Coronary artery (tissue), 2 donors: Measurements from ENCODE around the gene DTD1.
A peak's percentile ranks its signal among the peaks of the same experiment; 100 is the strongest.

ENCODE experiments used
- DNase-seq: peaks from one replicate; pipeline ENCODE4 v3.0.0-alpha.2; 2017; ENCODE audit warnings: low spot score
- H3K27ac ChIP-seq, 2 donors: fragments of 200-600 bp; sonication (generic); one replicate each; pipeline ENCODE4 v1.5.1; 2016 to 2019
- H3K4me3 ChIP-seq: fragments of 200-600 bp; sonication (generic); 2 replicates; pipeline ENCODE4 v1.5.1; 2016; ENCODE audit warnings: mild to moderate bottlenecking, moderate library complexity
- TF ChIP-seq, protein P1 (sequence below): fragments of 200-600 bp; sonication (generic); IDR thresholded peaks from one replicate; pipeline ENCODE4 v1.5.1; 2019; ENCODE audit warnings: antibody characterized with exemption

DTD1 gene

DNA sequence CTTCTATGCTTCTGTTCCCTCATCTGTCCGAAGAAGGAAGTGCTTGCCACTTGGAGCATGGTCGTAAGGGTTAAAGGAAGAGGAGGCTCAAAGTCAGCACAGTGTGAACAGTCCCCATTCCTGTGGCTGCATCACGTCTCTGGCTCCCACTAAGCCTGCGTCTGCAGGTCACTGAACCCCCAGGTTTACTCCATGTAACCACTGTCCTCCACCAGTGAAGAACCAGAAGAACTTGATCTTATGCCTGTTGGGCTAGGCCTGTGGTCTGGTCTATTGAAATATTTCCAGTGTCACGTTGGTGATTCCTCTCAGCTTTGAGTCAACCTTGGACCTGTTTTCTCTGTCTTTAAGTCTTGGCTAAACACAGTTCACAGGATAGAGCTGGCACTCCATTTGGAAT, 179.8 kb downstream of the DTD1 start:
- Histone ChIP-seq H3K4me3 (no peak overlapping the region), H3K27ac (no peak overlapping the region)
- TF ChIP-seq, protein P1, sequence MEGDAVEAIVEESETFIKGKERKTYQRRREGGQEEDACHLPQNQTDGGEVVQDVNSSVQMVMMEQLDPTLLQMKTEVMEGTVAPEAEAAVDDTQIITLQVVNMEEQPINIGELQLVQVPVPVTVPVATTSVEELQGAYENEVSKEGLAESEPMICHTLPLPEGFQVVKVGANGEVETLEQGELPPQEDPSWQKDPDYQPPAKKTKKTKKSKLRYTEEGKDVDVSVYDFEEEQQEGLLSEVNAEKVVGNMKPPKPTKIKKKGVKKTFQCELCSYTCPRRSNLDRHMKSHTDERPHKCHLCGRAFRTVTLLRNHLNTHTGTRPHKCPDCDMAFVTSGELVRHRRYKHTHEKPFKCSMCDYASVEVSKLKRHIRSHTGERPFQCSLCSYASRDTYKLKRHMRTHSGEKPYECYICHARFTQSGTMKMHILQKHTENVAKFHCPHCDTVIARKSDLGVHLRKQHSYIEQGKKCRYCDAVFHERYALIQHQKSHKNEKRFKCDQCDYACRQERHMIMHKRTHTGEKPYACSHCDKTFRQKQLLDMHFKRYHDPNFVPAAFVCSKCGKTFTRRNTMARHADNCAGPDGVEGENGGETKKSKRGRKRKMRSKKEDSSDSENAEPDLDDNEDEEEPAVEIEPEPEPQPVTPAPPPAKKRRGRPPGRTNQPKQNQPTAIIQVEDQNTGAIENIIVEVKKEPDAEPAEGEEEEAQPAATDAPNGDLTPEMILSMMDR: no peak
- peak; percentile 29 for DNase-seq

DNA sequence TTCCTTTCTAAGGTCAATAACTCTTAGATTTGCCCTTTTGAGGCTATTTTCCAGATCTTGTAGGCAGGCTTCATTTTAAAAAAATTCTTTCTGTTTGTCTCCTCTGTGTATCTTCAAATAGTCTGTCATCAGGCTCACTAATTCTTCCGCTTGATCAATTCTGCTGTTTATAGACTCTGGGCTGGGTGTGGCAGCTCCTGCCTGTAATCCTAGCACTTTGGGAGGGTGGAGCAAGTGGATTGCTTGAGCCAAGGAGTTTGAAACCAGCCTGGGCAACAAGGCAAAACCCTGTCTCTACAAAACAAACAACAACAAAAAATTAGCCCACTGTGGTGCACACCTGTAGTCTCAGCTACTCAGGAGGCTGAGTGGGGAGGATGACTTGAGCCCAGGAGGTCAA, 185.7 kb downstream of the DTD1 start:
- H3K4me3 ChIP-seq: no peak overlapping the region
- TF ChIP-seq, protein P1: no peak
- H3K27ac ChIP-seq: no peak overlapping the region
- DNase-seq: peak; percentile 24

DNA sequence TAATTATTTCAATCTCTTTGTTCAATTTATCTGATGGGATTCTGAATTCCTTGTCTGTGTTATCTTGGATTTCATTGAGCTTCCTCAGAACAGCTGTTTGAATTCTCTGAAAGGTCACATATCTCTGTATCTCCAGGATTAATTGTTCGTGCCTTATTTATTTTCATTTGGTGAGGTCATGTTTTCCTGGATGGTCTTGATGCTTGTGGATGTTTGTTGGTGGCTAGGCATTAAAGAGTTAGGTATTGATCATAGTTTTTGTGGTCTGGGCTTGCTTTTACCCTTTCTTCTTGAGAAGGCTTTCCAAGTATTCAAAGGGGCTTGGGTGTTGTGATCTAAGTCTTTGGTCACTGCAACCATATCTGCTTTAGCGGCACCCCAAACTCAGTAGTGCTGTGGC, 186.4 kb downstream of the DTD1 start:
- DNase-seq: no peak
- TF ChIP-seq, protein P1: no peak
- H3K4me3 ChIP-seq: no peak overlapping the region
- no peak overlapping the region for H3K27ac ChIP-seq

DNA sequence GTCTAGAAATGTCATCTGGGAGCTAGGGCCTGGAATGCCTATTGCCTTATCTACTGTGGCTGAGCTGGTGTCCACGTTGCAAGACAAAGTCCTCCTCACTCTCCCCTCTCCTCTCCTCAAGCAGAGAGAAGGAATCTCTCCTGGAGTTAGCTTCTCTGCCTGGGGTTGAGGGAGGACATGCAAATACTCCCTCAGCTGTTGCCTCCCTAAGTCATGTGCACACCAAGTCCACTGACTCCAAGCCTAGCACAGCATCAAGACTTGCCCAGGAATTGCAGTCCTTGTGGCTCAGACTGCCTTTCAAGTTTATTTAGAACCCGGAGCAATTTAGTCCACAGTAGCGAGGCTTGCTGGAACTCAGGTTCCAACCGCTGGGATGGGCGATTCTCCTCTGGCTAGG, 187.8 kb downstream of the DTD1 start:
- TF ChIP-seq, protein P1: no peak
- Histone ChIP-seq H3K27ac (no peak overlapping the region), H3K4me3 (no peak overlapping the region)
- DNase-seq: no peak

DNA sequence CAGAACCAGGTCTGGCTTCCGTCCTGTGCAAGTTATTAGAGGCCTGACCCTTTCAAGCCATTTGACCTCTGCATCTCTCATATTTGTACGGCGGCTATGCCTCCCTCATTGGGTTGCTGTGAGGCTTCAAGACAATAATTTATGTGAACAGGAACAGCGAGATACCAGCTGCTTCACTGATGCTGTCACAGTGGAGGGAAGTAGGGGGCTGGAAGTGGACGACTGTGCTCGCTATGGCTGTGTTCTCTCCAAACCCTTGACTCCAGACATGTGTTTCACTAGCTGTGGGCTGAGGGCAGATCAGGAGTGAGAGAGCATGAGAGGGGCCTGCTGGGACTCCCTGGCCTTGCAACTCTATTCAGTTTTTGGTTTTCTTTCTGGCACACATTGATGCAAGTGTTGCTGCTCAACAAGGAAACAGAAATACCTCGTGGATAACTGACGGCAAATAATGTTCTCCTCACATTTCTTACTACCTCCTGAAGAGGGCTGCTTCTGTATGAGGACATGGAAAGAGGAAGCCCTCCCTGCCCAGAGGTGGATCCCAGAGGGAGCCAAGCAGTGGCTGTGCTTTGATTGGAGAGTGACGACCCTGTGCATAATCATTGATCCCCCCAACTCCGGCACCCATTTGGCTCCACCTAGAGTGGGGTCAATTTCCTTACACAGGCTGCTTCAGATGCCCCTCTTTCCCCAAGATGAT, 191.0 kb downstream of the DTD1 start:
- no peak overlapping the region for H3K27ac ChIP-seq
- no peak for DNase-seq
- TF ChIP-seq, protein P1: no peak
- no peak overlapping the region for H3K4me3 ChIP-seq

DNA sequence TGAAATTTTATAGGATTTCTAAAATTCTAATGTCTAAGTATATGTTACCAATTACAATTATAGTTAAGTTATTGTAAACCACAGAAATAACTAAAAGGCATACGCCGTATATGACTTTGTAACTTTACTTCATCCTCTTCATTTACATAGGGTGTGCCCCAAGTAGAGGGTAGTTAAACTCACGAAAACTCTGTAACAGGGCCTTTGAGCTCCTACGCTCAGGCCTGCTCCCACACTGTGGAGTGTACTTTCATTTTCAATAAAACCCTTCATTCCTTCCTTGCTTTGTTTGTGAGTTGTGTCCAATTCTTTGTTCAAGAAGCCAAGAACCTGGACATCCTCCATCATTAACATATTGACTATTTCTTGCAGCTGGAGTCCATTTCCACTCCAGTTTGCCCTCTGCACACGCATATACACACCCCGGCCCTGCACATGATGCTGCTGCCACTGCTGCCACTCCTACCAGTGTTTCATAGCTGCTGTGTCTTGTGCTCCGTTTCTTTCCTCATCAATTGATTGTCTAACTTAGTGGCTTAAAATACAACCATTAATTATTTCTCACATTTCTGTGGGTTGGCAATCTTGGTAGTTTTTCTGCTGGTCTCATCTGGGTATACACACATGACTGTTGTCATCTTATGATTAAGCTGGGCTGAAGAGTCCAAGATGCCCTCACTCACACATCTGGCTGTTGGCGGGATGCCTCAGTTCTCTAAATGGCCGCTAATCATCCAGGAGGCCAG, 192.7 kb downstream of the DTD1 start:
- Histone ChIP-seq H3K27ac (no peak overlapping the region), H3K4me3 (no peak overlapping the region)
- DNase-seq: no peak
- TF ChIP-seq, protein P1: no peak

- DNase-seq: no peak
- no peak overlapping the region for H3K4me3 ChIP-seq
- TF ChIP-seq, protein P1: no peak
- no peak overlapping the region for H3K27ac ChIP-seq
These were observed 193.7 kb downstream of the DTD1 start for GRCh38 chr20:18781509-18781908.
